Measurements from ENCODE around the gene CDK19. TPM values are rescaled to one million over a fixed set of nuclear protein-coding genes. Genes with fewer than 3 reads are reported as not detected.

Gene CDK19
- total and polyA plus RNA-seq, 12 donors: 3.5 to 59.1 (median 7.9) TPM

DNA sequence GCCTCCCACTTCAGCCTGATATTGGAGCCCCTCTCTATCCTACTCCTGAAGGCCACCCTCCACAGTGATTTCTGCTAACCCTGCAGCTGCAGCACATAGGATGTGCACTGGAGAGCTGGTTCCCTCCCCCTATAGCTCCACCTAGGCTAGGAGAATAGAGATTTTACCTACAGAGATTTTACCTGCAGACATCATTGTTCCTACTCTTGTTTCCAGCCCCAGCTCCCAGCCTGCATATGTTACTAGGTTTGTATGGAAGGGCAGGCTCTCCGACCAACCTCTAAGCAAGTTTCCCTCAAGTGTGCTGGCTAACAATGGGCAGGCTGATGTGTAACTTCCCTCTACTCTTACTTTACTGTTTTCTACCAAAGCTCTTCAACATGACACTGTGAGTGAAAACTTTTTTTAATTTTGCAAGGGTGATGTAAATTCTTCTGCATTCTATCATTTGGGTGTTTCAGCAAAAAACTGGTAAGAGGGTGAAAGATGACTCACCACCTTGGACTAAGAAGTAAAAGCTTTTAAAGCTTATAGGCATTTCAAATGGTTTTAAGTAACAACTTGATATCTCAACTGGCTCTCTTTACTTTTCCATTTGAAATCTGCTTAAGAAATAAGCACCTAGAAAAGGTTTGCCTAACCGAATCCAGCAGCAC lies 106.8 kb downstream of the CDK19 start:
- TF ChIP-seq, protein P1, sequence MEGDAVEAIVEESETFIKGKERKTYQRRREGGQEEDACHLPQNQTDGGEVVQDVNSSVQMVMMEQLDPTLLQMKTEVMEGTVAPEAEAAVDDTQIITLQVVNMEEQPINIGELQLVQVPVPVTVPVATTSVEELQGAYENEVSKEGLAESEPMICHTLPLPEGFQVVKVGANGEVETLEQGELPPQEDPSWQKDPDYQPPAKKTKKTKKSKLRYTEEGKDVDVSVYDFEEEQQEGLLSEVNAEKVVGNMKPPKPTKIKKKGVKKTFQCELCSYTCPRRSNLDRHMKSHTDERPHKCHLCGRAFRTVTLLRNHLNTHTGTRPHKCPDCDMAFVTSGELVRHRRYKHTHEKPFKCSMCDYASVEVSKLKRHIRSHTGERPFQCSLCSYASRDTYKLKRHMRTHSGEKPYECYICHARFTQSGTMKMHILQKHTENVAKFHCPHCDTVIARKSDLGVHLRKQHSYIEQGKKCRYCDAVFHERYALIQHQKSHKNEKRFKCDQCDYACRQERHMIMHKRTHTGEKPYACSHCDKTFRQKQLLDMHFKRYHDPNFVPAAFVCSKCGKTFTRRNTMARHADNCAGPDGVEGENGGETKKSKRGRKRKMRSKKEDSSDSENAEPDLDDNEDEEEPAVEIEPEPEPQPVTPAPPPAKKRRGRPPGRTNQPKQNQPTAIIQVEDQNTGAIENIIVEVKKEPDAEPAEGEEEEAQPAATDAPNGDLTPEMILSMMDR (IDR thresholded peaks at IDR 0.05): no peak
- TF ChIP-seq POLR2A (IDR thresholded peaks at IDR 0.05): no peak
- Histone ChIP-seq H3K36me3 (replicated peaks in 1 of 2) (no peaks in the 10 kb centered on the region), H3K4me1 (replicated peaks in 1 of 2) (peaks cover 0 to 5% of the 10 kb centered on the region in 2 donors), H3K27ac (no peak overlapping the region), H3K9me3 (replicated peaks in 1 of 3) (no peaks in the 10 kb centered on the region), H3K27me3 (no peaks in the 10 kb centered on the region), H3K4me3 (no peak overlapping the region)
- 88 to 100% (median 93%) methylated on average over 2 of the region's 2 CpGs for WGBS, 4 donors
- no peak for DNase-seq
- intact Hi-C loops (cut with DNase I): no loop called here

DNA sequence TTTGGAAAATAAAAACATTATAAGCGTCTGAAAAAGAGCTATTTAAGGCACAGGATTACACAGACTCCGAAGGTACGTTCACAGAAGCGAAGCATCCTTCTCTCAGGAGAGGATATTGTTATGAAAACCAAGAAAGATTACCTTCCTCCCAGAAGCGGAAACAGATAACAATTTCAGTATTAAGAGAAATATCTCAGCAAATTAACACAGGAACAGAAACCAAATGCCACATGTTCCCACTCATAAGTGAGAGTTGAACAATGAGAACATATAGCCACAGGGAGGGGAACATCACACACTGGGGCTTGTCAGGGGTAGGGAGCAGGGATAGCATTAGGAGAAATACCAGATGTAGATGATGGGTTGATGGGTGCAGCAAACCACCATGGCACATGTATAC lies 109.7 kb downstream of the CDK19 start:
- TF ChIP-seq, protein P1 (IDR thresholded peaks at IDR 0.05): no peak
- TF ChIP-seq POLR2A (IDR thresholded peaks at IDR 0.05): no peak
- Histone ChIP-seq H3K27me3 (no peaks in the 10 kb centered on the region), H3K9me3 (replicated peaks in 1 of 3) (no peaks in the 10 kb centered on the region), H3K4me1 (replicated peaks in 1 of 2) (peaks cover 0 to 5% of the 10 kb centered on the region in 2 donors), H3K4me3 (no peak overlapping the region), H3K36me3 (replicated peaks in 1 of 2) (no peaks in the 10 kb centered on the region), H3K27ac (no peak overlapping the region)
- WGBS, 4 donors: 78 to 88% (median 82%) methylated on average over 5 of the region's 5 CpGs
- intact Hi-C loops (cut with DNase I): no loop called here
- no peak for DNase-seq

DNA sequence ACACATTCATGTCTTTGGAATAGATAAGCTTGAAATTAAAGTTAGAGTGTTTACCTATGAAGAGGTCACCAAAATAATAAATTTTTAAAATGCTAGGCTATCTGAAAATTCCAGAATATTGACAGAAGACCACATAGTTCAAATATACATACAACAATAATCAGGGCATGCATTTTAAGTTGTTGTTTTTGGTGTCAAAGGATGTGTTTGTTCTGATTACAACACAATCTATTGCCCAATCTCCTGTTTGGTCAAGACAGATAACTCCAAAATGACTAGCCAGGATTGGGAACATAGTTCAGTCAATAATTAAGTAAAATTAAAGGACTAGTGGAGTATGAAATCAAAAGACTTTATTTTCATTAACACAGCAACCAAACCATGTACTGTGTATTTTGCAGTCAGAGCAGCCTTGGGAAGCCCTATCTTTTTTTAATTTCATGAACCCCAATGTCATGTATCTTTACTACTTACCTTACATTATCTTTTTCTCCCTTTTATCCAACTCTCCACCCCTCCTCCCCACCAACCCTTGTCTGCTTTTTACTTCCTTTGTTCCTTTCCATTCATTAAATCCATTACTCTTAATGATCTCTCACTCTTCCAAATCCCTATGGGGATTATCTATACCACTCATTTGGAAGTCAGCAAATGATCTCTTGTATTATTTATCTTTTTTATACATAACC lies 111.2 kb downstream of the CDK19 start:
- TF ChIP-seq POLR2A (IDR thresholded peaks at IDR 0.05): no peak
- TF ChIP-seq, protein P1 (IDR thresholded peaks at IDR 0.05): no peak
- H3K4me3 ChIP-seq: no peak overlapping the region
- no peaks in the 10 kb centered on the region for H3K36me3 ChIP-seq (replicated peaks in 1 of 2)
- H3K27ac ChIP-seq: no peak overlapping the region
- no peak for DNase-seq
- H3K9me3 ChIP-seq (replicated peaks in 1 of 3): no peaks in the 10 kb centered on the region
- H3K4me1 ChIP-seq (replicated peaks in 1 of 2): peaks cover 0 to 5% of the 10 kb centered on the region in 2 donors
- H3K27me3 ChIP-seq: no peaks in the 10 kb centered on the region
- intact Hi-C loops (cut with DNase I): no loop called here

DNA sequence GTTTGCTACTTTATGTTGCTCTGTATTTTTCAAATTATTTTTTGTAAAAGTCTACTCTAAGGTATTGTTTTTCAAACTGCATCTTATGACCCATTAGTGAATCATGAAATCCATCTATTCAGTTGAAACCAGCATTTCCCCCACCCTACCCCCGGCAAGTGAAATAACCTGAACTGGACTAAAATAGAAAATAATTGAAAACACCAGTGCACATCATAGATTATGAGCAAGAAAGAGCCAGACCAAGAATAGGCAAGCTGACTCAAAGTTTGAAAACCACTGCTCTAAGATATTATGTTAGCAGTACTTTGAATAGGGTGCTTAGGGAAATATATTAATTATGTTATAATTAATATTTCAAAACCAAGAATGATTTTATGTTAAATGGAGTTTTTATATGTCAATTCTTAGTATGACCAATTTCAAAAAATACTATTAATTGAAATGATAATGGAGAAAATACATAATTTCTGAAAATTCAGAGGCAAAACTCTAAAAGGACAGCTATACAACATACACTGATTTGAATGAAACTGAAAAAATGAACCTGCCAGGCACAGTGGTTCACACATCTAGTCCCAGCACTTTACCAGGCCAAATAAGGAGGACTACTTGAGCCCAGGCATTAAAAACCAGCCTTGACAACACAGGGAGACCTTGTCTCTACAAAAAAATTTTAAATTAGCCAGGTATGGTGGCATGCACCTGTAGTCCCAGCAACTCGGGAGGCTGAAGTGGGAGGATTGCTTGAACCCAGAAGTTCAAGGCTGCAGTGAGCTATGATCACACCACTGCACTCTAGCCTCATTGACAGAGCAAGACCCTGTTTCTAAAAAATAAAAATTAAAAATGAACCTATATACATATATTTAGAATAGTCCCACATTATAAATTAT lies 112.0 kb downstream of the CDK19 start:
- whole genome bisulfite sequencing, 4 donors: 42 to 48% (median 44%) methylated on average over 2 of the region's 2 CpGs
- intact Hi-C loops (cut with DNase I): no loop called here
- DNase-seq: no peak
- Histone ChIP-seq H3K4me1 (replicated peaks in 1 of 2) (peaks cover 0 to 5% of the 10 kb centered on the region in 2 donors), H3K36me3 (replicated peaks in 1 of 2) (no peaks in the 10 kb centered on the region), H3K27ac (no peak overlapping the region), H3K4me3 (no peak overlapping the region), H3K9me3 (replicated peaks in 1 of 3) (no peaks in the 10 kb centered on the region), H3K27me3 (no peaks in the 10 kb centered on the region)
- no peak for TF ChIP-seq POLR2A (IDR thresholded peaks at IDR 0.05)
- TF ChIP-seq, protein P1 (IDR thresholded peaks at IDR 0.05): no peak

Data from adrenal gland (tissue), 12 donors.